MCF 10A (cell line): ENCODE data around the gene LSM2. TPM values are rescaled to one million over a fixed set of nuclear protein-coding genes. Genes with fewer than 3 reads are reported as not detected.

Experiments used
- BruUV-seq: library from RNA; stranded (reverse); fragments of 400-500 nt; replicated peaks from 2 replicates; lab custom pipeline; 2021; lab: Mats Ljungman, UMichigan
- CTCF ChIA-PET: fragments of 300-600 bp; sonication (Branson Sonifier 250); formaldehyde crosslinking; extraction: SDS; loops from one replicate; lab custom pipeline; 2021; ENCODE audit warnings: antibody characterized with exemption, inconsistent platforms; lab: Yijun Ruan, JAX
- POLR2A ChIA-PET: fragments of 300-600, 350-650 bp; sonication (Branson Sonifier 250); formaldehyde crosslinking; extraction: SDS; loops from one replicate; lab custom pipeline; 2020; ENCODE audit warnings: antibody characterized with exemption, inconsistent platforms; lab: Yijun Ruan, JAX
- DNase-seq: peaks from one replicate; pipeline ENCODE4 v3.0.0-alpha.2; 2018; ENCODE audit not compliant: unreplicated experiment
- H3K27ac Mint-ChIP-seq: one replicate; pipeline ENCODE4 v1.8.0; 2022; ENCODE audit warnings: mild to moderate bottlenecking, low read depth, mixed read lengths; ENCODE audit not compliant: unreplicated experiment
- H3K27me3 Mint-ChIP-seq: one replicate; pipeline ENCODE4 v1.8.0; 2022; ENCODE audit warnings: mixed read lengths; ENCODE audit not compliant: insufficient read depth, unreplicated experiment
- H3K36me3 Mint-ChIP-seq: one replicate; pipeline ENCODE4 v1.8.0; 2022; ENCODE audit warnings: mild to moderate bottlenecking, moderate library complexity, mixed read lengths; ENCODE audit not compliant: insufficient read depth, unreplicated experiment
- H3K4me1 Mint-ChIP-seq: one replicate; pipeline ENCODE4 v1.8.0; 2022; ENCODE audit warnings: mixed read lengths; ENCODE audit not compliant: insufficient read depth, unreplicated experiment
- H3K4me3 Mint-ChIP-seq: one replicate; pipeline ENCODE4 v1.8.0; 2022; ENCODE audit warnings: mild to moderate bottlenecking, moderate library complexity, mixed read lengths; ENCODE audit not compliant: unreplicated experiment
- H3K9me3 Mint-ChIP-seq: one replicate; pipeline ENCODE4 v1.8.0; 2022; ENCODE audit warnings: mixed read lengths; ENCODE audit not compliant: unreplicated experiment
- intact Hi-C: fragments of 100-400 bp; cut with micrococcal nuclease; formaldehyde crosslinking; loops from 2 replicates; pipeline ENCODE4 v1.14.1; 2022
- total RNA-seq: library from RNA; stranded (reverse); gene quantifications from 2 replicates; pipeline ENCODE4 v1.2.3, GENCODE V29; 2022
- TF ChIP-seq, protein P1 (sequence below): fragments of 200-600 bp; IDR thresholded peaks from one replicate; pipeline ENCODE4 v1.8.0; 2022; ENCODE audit warnings: antibody characterized with exemption, mild to moderate bottlenecking; ENCODE audit not compliant: unreplicated experiment

The LSM2 gene
- total RNA-seq, 1 experiment from 2014 or later, result 47.4 TPM

DNA sequence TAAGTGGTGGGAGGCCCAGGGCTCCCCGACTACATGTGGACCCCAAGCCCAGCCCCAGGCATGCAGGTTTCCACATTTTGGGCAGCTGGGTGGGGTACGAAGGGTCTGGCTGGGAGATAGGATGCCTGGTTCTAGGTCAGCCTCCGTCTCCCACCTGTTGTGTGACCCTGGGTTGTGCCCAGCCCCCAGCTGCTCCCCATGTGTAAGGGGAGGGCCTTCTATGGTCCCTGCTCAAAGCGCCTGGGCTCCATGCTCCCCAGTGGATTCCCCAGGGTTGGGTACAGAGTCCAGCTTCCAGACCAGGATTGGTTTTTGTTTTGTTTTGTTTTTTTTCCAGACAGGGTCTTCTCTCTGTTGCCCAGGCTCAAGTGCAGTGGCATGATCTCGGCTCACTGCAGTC, 28.6 kb downstream of the LSM2 start:
- POLR2A ChIA-PET, result interaction anchor here (0.6 to 2.2 kb wide), 15 partner anchors 8 to 192 kb away, joined by 3 to 14 read pairs (median 4); partner anchors contain the start of genes C6orf47, HSPA1B, LSM2 and MSH5
- no peak overlapping the region for H3K4me3 Mint-ChIP-seq
- TF ChIP-seq, protein P1, sequence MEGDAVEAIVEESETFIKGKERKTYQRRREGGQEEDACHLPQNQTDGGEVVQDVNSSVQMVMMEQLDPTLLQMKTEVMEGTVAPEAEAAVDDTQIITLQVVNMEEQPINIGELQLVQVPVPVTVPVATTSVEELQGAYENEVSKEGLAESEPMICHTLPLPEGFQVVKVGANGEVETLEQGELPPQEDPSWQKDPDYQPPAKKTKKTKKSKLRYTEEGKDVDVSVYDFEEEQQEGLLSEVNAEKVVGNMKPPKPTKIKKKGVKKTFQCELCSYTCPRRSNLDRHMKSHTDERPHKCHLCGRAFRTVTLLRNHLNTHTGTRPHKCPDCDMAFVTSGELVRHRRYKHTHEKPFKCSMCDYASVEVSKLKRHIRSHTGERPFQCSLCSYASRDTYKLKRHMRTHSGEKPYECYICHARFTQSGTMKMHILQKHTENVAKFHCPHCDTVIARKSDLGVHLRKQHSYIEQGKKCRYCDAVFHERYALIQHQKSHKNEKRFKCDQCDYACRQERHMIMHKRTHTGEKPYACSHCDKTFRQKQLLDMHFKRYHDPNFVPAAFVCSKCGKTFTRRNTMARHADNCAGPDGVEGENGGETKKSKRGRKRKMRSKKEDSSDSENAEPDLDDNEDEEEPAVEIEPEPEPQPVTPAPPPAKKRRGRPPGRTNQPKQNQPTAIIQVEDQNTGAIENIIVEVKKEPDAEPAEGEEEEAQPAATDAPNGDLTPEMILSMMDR, result no peak
- peaks cover 20% of the 10 kb centered on the region for H3K4me1 Mint-ChIP-seq
- H3K36me3 Mint-ChIP-seq, result peaks cover 38% of the 10 kb centered on the region
- BruUV-seq, result no TSS peak
- no peaks in the 10 kb centered on the region for H3K27me3 Mint-ChIP-seq
- no peak for DNase-seq
- H3K27ac Mint-ChIP-seq, result no peak overlapping the region
- intact Hi-C loops, result loop anchor here (10.0 kb wide), 1 partner anchor 233 kb away; the partner anchor contains the start of genes ATP6V1G2, DDX39B and NFKBIL1
- H3K9me3 Mint-ChIP-seq, result no peaks in the 10 kb centered on the region
- CTCF ChIA-PET, result interaction anchor here (0.8 to 2.1 kb wide), 3 partner anchors 8 to 55 kb away, joined by 3 to 10 read pairs (median 8); no protein-coding TSS in a partner anchor

DNA sequence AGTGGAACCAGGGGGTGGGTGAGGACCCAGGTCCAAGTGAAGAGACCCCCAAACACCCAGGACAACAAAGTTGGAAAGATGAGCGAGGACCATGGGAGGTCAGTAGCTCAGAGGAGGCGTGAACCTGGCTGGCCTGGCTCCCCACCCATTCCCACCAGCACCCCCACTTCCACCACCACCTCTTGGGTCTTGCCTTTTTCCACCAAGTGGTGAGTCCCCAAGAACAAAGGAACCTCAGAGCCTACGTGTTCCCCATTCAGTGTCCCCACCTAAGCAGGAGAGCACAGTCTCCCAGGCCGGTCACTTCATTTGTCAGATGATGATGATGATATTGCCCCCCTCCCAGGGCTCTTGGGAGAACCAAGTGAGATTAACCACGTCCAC, 29.1 kb downstream of the LSM2 start:
- H3K27me3 Mint-ChIP-seq, result no peaks in the 10 kb centered on the region
- POLR2A ChIA-PET, result interaction anchor here (0.6 to 2.2 kb wide), 21 partner anchors 9 to 193 kb away, joined by 3 to 14 read pairs (median 4); partner anchors contain the start of genes C6orf47, CLIC1, HSPA1A and HSPA1B
- H3K9me3 Mint-ChIP-seq, result no peaks in the 10 kb centered on the region
- H3K4me3 Mint-ChIP-seq, result no peak overlapping the region
- BruUV-seq, result no TSS peak
- CTCF ChIA-PET, result interaction anchor here (0.5 to 1.8 kb wide), 3 partner anchors 13 to 1878 kb away, joined by 3 to 8 read pairs (median 4); no protein-coding TSS in a partner anchor
- H3K27ac Mint-ChIP-seq, result no peak overlapping the region
- H3K36me3 Mint-ChIP-seq, result peaks cover 33% of the 10 kb centered on the region
- H3K4me1 Mint-ChIP-seq, result peaks cover 24% of the 10 kb centered on the region
- DNase-seq, result no peak
- intact Hi-C loops, result loop anchor here (1.0 to 10.0 kb wide), 2 partner anchors 14 to 233 kb away; partner anchors contain the start of genes ATP6V1G2, DDX39B and NFKBIL1
- TF ChIP-seq, protein P1, result no peak

DNA sequence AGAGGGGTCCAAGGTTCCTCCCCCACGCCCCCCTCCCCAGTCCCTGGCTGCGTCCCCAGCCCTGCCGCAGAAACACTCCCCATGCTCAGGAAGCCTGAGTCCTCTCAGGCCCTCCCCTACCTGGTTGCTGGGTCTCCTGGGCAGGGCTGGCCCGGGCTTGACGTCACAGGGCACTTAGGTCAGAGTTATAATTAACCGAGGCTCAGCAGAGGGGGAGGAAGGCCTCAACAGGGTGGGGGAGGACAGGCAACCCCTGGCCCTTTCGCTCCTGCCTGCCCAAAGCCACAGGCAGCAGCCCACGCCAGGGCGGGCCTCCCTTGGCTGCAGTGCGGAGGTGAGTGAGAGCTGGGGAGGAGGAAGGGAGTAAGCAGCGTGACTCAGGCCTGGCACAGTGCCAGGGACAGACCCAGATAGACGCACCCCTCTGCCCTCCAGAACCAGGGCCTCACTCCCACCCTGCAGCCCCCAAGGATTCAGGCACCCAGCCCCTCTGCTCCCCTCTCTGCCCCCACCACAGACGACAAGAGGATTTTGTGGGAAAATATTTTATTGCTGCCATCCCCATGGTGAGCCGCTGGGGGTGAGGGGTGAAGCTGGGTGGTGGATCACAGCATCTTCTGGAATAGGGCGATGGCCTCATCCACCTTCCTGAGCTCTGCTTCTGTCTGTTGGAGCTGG, 29.6 kb downstream of the LSM2 start, which contains the start of gene VWA7:
VWA7 (minus strand) TSS at position 340 of the 678 bp plus-strand sequence. CDS start 549 bp downstream, outside the sequence.
- intact Hi-C loops, result loop anchor here (1.0 to 10.0 kb wide), 2 partner anchors 14 to 232 kb away; partner anchors contain the start of genes ATP6V1G2, DDX39B and NFKBIL1
- no peak within 1 kb of the TSS for H3K27ac Mint-ChIP-seq
- peak within 1 kb of the TSS; percentile 26 for H3K4me3 Mint-ChIP-seq
- TF ChIP-seq, protein P1, result no peak
- POLR2A ChIA-PET, result interaction anchor here (0.7 to 2.2 kb wide), 21 partner anchors 9 to 125 kb away, joined by 3 to 14 read pairs (median 4); partner anchors contain the start of genes C6orf47, CLIC1, HSPA1A and HSPA1B
- no peaks in the 10 kb centered on the region for H3K9me3 Mint-ChIP-seq
- H3K4me1 Mint-ChIP-seq, result peaks cover 26% of the 10 kb centered on the region
- no peaks in the 10 kb centered on the region for H3K27me3 Mint-ChIP-seq
- peaks cover 28% of the 10 kb centered on the region for H3K36me3 Mint-ChIP-seq
- DNase-seq, result peak; percentile 95
- CTCF ChIA-PET, result interaction anchor here (0.5 to 1.8 kb wide), 3 partner anchors 14 to 1879 kb away, joined by 3 to 8 read pairs (median 4); no protein-coding TSS in a partner anchor
- no TSS peak for BruUV-seq
